ENCODE measurements around the gene CYP11A1.

CYP11A1 gene

DNA sequence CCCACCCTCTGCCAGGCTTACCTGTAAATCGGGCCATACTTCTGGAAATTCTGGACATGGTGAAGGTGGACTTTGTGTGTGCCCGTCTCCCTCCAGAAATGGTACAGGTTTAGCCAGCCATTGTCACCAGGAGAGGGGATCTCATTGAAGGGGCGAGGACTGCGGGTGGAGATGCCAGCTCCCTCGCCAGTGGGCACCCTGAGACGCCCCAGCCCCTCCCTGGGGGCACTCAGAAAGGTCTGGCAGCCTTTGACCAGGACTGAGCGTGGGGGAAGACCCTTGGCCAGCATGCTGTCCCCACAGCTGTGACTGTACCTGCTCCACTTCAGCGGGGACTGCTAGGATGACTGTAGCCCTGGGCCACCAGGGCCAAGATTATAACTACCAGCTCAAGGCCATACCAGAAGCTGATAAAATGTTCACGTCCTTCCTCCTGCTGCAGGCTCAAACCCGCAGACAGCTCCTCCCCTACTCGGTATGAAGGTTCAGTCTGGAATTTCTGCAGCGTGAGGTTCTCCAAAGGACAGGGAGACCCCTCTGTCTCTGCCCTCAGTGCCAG, at the start of gene CYP11A1:
Gene CYP11A1, minus strand, starts transcription at position 351 of the 559 bp plus-strand sequence. Its CDS starts 61 bp downstream, at position 290.
- DNase-seq (ENCODE audit: low spot score): peak; percentile 14

DNA sequence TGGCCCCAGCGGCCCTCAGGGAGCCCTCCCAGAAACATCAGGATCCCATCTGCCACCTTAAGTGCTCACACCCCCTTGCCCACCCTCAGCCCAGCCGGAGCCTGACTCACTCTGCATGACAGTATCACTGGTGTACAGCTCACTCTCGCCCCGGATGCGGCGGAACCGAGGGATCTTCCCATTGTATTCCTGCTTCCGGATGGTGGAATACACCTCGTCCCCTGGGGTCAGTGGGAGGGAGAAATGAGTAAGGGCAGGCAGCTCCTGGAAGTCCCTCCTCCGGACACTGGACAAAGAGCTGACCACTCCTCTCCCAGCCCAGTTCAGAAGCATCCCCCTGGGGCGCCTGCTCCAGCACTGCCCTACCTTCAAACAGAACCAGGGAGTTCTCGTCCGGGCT, 49.8 kb upstream of the CYP11A1 start:
- DNase-seq (ENCODE audit: low spot score): no peak

DNA sequence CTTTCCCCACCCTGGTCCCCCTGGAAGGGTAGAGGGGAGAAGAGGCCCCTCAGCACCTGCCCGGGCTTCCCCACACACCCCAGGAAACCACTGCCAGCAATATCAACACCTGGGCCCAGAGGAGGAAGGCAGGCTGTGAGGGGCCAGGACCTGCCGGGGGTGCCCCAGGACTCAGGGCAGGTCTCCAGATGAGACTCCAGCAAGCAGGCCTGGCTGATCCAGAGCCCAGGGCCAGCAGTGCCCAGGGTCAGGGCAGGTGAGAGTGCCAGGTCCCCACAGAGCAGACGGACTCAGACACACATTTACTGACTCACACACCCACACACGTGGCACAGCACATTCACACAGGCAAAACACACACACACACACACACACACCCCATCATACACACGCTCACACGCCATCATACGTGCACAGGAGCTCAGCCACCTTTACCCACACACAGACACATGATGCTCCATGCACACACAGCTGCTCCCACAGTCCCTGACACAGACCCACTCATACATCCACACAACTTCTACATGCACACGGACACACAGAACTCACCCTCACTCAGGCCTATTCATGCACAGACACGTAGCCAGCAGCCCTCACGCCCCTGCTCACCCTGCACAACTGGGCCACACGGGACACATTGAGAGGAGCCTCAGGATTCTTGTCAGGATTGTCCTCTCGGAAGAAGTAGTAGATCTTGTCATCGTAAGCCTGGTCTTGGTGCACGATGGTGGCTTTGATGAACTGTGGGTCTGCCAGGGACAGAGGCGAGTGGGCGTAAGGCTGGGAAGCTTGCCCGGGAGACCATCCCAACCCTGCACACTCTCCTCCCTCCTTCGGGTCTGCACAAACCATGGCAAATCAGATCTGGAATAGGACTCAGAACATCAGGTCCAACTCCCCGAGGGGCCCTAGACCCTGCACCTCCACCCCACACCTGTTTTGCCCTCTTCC, 48.8 kb upstream of the CYP11A1 start:
- DNase-seq (ENCODE audit: low spot score): no peak

DNA sequence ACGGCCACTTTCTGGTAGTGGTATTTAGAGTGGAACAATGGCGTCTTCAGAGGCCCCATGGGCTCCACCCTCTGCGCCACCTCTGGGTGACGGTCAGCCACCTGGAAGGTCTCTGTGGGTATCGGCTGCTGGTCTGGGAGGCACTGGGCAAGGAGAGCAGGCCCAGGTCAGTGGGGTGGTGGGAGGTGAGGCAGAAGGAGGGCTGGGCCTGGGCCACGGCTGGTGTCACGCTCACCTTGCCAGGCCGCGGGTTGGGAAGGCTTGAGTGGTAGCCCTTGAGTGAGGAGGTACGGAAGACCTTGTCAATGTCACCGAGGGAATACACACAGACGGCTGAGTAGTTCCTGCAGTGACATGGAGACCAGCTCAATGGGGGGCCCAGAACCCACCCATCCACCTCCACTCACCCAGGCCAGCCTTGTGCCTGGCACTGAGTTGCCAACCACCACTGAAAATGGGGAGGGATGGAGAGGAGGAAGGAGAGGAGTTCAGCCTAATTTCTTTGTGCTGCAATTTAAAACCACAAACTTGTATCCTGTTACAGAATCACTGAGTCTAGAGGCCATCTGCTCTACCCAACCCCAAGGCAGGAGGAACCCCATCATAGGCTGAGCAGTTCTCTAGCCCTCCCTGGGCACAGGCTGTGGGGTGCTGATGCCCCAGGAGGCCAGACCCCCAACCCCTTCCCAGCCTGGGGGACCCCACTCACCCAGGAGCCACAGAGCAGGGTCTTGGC, 47.3 kb upstream of the CYP11A1 start:
- no peak for DNase-seq (ENCODE audit: low spot score)

DNA sequence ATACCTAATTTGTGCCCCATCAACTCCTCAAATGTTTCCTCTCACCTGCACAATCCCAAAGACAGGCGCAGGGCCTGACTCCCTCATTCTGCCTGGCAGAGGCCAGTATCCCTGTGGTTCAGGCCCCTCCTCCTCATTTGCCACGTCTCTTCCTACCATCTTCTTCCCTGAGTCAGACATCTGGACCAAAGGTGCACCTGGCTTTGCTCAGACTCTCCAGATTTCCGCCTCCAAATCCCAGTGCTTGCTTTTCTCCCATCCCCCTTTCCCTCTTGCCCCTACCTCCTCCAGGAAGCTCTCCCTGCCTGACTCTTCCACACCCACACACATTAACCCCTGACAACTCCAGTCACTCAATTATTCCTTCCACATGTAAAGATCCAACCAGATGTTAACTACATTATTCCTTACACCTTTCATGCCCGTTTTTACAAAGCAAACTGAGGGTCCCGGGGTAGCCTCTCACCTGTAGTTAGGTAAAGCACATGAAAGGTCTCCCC, 46.7 kb upstream of the CYP11A1 start:
- DNase-seq (ENCODE audit: low spot score): no peak

DNA sequence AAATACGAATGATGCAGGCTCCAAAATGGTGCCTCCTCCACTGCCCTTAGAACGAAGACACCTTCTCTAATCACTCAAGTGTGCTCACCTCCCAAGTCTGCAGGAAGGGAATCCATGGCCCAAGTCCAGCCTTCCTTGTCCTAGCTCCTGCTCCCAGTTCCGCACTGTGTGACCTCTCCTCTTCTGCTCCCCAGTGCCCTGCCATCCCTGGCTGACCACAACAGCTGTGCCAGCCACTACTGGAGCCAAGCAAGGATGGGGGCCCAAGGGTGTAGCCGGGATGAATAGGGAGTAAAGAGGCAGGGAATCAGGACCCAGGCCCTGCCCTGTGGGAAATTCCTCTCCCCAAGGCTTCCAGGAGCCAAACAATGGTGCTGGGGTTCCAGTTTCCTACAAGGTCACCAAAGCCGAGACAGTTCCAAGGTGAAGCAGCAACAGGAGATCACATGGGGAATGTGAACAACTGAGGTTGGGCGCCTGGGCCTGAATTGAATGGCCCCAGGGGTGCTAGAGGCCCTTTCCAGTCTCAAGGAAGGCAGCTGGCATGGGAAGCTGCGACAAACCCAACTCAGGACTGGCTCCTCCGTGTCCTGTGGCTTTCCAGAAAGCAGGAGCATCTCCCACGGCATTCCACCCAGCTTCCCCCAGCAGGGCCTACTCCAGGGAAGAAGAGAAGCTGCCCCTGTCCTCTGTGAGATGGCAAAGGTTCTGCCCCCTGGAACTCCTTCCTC, 46.1 kb upstream of the CYP11A1 start:
- DNase-seq (ENCODE audit: low spot score): no peak

DNA sequence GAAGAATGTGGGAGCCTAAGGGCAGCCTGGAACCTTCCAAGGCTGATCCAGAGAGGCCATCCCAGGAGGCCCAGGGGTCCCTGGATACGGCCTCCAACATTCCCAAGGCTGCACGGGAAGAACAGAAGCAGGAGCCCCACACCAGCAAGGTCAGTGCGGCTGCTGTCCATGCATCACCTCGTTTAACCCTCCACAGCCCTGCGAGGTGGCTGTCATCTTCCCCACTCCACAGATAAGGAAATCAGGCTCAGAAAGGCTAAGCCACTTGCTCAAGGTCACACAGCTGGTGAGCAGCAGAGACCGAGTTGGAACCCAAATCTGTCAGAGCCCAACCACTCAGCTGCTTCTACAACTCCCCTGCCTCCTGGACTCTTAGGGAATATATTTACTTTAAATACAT, 44.7 kb upstream of the CYP11A1 start:
- DNase-seq (ENCODE audit: low spot score): no peak

DNA sequence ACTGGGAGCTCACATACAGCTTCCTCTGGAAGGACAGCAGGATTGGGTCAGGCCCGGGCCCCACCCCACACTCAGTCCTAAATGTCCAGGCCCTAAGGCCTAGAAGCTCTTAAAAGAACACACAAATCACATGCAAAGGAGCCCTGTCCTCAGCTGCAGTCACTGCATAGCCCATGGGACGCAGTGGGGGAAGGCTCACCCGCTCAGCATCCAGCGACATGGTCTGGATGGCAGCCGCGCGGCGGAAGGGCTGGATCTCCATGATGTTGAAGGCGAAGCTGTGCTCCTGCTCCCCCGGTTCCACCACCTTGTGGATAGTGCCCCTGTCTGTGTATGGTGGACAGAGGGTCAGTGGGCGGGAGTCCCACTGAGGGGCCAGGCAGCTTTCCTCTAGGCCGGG, 44.2 kb upstream of the CYP11A1 start:
- no peak for DNase-seq (ENCODE audit: low spot score)

DNA sequence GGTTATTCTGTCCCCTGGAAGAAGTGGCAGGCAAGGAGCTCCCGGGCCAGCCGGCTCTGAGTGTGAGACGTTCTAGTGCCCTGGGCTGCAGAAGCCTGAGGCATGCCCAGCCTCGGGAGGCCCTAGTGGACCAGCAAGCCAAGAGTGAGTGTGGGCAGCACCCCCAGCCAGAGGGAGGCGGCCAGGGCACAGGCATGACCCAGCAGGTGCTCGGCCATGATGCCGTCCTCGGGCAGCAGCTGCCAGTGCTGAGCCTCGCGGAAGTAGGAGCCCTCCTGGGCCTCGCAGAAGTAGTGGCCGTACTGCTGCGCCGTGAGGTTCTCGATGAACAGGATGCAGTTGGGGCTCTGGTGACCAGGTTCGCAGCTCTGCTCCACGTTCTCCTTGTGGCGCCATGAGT, 43.1 kb upstream of the CYP11A1 start:
- DNase-seq (ENCODE audit: low spot score): no peak

DNA sequence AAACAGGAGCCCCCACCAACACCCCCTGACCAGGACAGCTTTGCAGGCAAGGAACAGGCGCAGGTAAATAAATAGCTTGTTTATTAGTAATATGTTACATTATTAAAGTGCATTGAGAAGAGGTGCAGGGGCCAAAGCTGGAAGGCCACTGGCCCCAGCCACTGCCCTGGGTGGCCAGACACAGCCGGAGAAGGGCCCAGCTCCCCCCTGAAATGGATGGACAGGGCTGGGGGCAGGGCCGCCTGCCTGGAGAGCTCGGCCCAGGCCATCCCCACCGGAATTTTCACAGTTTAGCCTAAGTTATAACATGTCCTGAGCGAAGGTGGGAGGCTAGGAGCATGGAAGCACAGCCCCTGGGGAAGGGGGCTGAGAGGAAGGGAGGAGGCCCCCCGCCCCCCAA, 41.8 kb upstream of the CYP11A1 start:
- no peak for DNase-seq (ENCODE audit: low spot score)

DNA sequence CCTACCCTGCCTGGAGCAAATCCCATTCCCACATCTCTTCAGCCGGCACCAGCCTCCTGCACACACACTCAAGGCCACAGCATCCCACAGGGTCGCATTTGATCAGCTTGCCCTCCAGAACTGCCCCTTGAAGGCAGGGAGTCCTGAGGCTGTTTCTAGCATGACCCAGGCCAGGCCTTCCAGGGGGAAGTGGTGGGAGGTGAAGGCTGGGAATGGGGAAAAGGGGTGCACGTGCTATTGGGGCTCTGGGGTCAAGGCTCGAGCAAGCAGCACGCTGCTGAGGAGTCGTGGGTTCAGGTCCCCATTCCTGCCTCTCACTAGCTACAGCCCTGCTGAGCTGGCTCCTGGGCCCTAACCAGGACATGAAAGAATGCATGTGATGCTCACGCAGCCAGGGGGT, 41.4 kb upstream of the CYP11A1 start:
- no peak for DNase-seq (ENCODE audit: low spot score)

DNA sequence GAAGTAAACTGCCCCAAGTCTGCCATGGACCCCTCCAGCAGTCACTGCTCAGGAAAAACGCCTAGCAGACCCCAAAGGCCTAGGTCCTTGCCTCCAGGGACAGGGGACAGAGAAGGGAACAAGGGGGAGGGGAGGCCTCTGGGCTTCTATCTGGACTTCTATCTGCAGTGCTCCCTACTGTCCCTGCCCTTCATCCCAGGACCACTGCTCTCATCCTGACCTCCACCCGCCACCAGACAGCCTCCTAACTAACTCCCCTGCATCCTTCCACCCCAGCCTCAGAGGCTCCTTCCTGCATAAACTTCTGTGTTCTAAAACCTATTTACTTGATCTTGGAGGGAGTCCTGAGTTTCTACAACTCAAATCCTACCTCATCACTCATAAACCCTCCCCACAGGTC, 40.9 kb upstream of the CYP11A1 start:
- no peak for DNase-seq (ENCODE audit: low spot score)

DNA sequence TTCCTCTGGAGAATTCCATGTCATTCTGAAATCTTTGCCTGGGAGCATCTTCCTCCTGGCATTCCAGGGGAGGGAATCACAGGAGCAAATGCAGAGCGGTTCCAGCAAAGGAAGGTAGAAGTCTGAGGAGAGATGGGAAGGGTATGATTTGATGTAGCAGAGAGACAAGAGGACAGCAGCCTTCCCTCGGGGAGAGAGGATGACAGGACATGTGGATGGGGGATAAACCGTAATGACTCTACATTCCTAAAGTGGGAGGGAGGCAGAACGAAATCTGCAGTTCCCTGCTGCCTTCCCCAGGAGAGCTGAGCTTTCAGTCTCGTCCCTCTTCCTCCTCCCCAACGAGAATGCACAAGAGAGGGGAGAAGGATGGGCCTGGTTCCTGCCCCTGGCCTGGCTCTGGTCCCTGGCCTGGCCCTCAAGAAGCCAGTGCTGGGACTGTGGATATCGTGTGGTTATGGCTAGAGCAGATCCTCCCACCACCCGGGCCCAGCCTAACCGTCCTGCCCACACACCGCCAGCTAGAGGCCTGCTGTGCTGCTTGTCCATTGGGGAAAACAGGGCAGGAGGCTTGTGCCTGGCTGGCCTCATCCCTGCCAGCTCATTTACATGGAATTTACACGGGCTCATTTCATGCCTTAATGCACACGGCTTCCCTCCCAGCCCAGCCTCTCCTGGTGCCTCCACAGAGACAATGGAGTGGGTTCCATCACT, 39.7 kb upstream of the CYP11A1 start:
- DNase-seq (ENCODE audit: low spot score): no peak

DNA sequence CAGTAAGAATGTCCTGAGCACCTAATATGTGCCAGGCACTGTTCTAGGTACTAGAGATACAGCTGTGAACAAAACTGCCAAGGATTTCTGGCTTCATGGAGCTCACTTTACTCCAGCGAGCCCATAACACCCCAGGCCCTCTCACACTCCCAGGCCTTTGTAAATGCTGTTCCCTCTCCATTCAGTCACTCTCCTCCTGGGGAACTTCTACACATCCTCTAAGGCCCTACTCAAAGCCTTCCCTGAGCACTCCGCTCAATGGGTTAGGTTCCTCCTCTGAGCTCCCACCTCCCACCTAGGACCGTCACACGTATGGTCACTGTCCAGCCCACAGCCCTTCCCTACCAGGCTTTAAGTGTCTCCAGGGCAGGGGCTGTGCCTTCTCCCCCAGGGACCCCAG, 39.1 kb upstream of the CYP11A1 start:
- DNase-seq (ENCODE audit: low spot score): no peak

DNA sequence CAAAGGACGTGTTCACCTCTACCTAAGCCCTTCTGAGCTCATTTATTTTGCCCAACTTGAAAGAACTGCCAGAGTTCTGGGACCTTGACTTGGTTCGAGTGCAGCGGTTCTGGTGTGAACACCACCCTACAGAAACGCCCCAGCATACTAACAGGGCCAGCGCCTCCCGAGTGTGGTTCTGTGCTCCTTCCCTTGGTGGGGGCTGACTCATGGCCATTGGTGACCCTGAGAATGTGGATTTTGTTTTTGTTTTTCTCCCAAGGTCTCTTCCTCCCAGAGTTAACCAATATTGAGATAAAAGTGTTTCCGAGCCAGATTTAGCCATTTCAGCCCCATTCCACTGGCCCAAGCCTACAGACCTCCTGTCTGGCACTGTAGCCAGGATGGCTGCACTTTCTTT, 38.4 kb upstream of the CYP11A1 start:
- no peak for DNase-seq (ENCODE audit: low spot score)

DNA sequence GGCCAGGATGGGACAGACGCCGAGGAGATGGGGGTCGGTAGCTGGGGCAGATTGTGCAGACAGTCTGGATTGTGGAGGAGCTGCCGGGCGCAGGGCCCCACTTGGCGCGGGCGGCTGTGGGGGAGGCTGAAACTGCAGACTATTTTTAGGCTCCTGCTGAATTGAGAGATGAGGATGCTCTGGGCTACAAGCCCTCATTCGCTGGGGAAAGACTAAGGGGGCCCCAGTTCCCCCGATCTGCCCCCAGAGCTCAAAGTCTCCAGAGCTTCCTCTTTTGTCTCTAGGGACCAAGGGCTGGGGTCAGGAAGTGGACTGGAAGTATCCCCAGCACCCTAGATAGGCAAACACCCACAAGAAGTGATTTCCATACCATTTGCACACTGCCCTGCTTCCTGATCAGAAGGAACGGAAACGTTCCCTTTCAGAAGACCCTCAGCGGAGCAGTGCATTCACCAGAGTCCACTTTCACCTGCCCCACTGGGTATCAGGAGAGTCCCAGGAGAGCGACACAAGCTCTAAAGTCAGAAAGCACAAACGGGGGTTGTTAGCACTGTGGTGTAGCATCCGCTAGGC, 36.6 kb upstream of the CYP11A1 start:
- DNase-seq (ENCODE audit: low spot score): no peak

DNA sequence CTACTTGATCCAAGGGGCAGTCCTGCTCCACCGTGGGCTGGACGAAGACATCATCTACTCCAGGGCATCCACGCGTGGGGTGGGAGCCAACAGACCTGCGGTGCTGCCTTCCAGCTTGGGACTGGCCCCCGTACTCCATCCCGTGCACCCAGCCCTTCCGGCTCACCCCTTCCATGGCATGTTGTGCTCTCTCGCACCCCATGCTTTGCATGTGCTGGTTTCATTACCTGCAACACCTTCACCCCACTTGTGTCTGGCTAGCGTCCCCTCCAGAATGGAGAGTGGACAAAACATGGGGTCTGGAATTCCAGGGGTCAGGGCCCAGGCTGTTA, 36.1 kb upstream of the CYP11A1 start:
- no peak for DNase-seq (ENCODE audit: low spot score)

DNA sequence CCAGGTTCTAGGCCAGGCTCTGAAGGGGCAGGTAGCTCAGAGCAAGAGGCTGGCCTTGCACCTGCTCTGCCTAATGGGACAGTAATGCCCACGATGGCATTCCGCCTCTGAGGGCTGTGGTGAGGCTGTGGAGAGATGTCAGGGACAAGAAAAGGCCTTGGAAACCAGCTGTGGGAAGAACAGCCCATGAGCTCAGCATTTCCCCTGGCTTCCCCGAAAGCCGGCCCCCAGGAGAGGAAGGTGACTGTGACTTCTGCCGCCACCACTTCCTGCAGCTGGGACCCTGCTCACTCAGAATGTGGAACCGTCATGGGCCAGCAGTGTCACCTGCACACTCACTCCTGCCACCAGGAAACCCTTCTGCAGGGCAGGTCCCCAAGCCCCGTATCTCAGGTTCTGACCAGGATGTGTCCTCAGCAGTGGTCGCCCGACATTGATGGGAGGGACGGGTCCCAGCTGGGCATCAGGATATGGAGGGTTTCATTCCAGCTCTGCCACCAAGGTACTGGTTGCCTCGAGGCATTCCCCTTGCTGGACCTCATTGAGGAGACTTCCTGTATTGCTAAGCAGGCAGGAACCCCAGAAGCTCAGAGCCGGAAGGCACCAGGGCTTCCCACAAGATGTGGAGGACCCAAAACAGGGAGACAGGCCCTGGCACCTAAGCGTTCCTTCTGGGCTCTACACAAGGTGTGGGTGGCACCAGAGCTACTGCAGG, 35.6 kb upstream of the CYP11A1 start:
- no peak for DNase-seq (ENCODE audit: low spot score)

DNA sequence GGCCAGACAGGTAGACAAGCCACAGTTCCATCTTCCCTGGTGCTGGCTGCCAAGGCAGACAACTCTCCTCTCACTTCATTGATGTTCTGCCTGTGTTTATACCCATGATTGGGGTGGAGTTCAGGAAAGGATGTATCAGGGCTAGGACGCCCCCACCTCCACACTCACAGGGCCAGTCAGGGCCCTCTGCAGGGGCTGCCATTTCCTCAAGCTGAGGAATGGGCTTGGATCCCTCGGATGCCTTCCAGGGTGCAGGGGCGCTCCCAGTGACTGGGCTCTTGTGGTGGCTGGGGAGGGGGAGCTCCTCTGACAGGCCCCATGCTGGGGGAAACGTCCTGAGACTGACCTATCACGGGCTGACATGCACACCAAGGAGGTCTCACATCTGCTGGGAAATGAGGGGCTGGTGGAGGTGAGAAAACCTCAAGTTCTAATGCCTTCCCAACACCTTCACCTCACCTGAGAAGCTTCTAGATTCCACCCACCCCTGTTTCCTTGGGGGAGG, 34.9 kb upstream of the CYP11A1 start:
- DNase-seq (ENCODE audit: low spot score): no peak

Measured in D341Med (cell line).